ENCODE data around the gene WSB1.
A peak's percentile ranks its signal among the peaks of the same experiment; 100 is the strongest.
"Not testable (repeated sequence)": the region's sequence is repeated elsewhere in the genome, so short reads cannot be mapped to it uniquely, and the experiment has no call there.

Gene WSB1, protein sequence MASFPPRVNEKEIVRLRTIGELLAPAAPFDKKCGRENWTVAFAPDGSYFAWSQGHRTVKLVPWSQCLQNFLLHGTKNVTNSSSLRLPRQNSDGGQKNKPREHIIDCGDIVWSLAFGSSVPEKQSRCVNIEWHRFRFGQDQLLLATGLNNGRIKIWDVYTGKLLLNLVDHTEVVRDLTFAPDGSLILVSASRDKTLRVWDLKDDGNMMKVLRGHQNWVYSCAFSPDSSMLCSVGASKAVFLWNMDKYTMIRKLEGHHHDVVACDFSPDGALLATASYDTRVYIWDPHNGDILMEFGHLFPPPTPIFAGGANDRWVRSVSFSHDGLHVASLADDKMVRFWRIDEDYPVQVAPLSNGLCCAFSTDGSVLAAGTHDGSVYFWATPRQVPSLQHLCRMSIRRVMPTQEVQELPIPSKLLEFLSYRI

DNA sequence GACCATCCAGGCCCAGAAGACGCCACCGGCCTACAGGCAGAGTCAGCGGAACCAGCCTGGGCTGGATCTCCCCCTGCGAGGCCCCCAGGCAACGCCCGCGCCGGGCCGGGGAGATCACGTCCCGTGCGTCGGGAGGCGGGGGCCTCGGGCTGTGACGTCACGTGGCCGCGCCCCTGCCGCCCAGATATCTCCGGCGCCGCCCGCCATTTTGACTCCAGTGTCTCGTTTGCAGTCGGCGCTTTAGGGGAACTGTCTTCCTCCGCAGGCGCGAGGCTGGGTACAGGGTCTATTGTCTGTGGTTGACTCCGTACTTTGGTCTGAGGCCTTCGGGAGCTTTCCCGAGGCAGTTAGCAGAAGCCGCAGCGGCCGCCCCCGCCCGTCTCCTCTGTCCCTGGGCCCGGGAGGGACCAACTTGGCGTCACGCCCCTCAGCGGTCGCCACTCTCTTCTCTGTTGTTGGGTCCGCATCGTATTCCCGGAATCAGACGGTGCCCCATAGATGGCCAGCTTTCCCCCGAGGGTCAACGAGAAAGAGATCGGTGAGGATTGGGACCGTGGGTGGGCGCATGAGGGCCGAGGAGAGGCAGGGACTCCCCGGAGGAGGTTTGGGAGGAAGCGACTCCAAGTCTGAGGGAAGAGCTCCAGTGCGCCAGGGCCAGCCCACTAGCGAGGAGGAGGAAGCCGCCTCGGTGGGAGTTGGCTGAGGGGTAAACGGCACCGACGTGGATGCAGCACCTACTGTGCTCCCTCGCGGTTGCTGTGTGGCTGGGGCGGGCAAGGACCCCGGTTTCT, at the start of gene WSB1:
Gene WSB1, plus strand, starts transcription at position 217 of the 791 bp plus-strand sequence. Its CDS starts 282 bp downstream, at position 499.
- DNase-seq (ENCODE audit: low spot score), result peak; percentile 89

DNA sequence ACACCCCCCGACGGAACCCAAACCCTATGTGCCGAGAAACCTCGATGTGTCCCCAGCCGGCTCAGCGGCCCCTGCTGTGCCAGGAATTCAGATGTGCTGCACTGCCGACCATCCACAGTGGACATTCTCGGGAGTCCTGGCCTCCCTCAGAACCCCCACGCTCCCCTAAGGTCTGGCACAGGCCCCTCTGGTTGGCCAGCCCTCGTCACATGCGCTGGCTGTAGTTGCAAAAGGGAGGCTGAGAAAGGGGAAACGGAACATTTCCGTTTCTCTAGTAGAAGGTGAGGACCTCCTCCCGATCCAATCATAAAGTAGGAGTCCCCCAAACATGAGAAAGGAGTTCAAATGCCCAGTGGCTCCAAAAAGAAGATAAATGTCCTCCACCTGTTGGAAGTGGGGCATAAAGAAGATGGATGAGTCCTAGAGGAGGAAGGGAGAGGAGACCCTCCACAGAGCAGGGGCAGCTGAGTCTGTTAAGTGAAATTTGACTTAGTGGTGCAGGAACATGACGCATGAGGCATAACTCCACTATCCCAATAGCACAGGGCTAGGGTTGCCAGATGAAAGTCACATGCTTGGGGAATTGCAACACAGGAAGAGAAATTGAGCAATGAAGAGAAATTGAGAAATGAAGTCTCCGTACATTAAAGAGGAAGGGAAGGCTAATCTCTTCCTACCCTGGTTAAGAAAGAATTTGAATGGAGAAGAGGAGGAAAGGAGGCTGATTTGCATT, 49.3 kb upstream of the WSB1 start:
- DNase-seq (ENCODE audit: low spot score), result no peak

DNA sequence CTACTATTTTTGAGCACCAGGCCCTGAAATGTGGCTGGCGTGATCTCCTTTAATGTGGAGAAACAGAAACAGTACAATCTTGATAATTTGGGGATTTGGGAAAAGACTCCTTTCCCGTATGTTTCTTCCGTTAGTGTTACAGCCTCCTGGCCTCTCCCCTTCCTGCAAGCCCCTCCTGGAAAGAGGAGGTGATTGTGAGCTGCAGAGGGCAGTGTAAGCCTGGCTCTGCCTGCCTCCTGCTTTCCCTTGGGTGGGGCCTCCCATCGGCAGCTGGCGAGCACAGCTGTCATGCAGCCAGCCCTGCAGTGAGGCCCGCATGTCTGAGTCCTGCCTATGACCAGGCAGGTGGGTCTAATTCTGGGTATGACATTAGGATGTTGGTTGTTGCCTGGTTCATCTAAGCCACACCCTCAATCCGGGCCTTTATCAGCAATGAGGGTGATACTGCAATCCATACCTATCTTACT, 48.7 kb upstream of the WSB1 start:
- peak; percentile 33 for DNase-seq (ENCODE audit: low spot score)

DNA sequence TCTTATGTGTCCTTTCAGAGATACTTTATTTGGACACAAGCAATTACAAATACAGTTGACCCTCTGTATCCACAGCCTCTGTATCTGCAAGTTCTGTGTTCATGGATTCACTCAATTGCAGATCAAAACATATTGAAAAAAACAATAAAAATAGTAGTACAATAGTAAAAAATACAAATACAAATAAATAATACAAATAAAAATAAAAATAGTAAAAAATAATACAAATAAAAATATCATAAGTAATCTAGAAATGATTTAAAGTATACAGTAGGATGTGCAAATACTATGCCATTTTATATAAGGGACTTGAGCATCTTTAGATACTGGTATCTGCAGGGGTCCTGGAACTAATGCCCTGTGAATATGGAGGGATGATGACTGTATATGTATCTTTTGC, 47.4 kb upstream of the WSB1 start:
- DNase-seq (ENCODE audit: low spot score), result no peak

DNA sequence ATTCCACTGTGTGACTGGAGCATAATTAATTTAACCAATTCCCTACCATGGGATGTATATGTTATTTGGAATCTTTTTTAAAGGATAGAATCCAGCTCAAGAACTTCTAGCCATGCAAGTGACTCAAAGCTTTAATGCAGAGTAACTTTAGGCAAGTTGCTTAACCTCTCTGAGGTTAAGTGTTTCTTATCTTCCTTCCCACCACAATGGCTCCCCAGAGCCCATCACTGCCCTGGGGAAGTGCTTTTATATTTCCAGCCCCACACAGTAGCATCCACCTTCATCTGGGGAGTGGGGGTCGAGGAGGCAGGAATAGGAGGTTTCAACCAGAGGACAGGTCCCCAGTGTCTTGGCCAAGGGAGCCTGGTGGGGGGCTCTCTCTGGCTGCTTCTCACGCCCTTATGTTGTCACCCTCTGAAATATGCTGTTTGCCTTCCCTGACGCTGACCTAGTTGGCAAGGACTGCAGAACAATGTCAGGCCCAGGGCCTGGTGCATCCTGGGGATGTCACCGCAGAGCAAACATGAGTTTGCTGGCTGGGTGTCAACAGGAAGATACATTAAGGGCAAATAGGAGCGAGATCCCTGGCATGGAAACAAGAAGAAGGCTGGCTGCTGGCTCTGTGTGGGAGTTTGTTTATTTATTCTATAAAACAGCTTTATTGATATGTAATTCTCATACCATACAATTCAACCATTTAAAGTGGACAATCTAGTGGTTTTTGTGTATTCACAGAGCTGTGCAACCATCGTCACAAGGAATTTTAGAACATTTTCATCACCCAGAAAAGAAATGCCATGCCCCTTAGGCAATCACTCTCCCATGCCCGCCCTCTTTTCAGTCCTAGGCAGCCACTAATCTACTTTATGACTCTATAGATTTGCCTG, 46.6 kb upstream of the WSB1 start:
- no peak for DNase-seq (ENCODE audit: low spot score)

DNA sequence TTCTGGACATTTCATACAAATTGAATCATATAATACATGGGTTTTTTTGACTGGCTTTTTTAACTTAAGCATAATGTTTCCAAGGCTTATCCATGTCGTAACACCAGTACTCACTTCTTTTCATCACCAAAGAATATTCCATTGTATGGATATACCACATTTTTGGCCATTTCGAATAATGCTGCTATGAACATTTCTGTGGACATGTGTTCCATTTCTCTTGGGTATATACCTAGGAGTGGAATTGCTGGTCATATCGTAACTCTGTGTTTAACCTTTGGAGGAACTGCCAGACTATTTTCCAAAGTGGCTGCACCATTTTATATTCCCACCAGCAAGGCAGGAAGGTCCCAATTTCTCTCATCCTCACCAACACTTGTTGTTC, 46.0 kb upstream of the WSB1 start:
- no peak for DNase-seq (ENCODE audit: low spot score)

DNA sequence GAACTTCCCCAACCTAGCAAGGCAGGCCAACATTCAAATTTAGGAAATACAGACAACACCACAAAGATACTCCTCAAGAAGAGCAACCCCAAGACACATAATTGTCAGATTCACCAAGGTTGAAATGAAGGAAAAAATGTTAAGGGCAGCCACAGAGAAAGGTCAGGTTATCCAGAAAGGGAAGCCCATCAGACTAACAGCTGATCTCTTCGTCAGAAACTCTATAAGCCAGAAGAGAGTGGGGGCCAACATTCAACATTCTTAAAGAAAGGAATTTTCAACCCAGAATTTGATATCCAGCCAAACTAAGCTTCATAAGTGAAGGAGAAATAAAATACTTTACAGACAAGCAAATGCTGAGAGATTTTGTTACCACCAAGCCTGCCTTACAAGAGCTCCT, 43.1 kb upstream of the WSB1 start:
- not testable (repeated sequence) for DNase-seq (ENCODE audit: low spot score)

DNA sequence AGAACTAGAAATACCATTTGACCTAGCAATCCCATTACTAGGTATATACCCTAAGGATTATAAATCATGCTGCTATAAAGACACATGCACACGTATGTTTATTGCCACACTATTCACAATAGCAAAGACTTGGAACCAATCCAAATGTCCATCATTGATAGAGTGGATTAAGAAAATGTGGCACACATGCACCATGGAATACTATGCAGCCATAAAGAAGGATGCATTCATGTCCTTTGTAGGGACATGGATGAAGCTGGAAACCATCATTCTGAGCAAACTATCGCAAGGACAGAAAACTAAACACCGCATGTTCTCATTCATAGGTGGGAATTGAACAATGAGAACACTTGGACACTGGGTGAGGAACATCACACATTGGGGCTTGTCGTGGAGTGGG, 39.1 kb upstream of the WSB1 start:
- not testable (repeated sequence) for DNase-seq (ENCODE audit: low spot score)

DNA sequence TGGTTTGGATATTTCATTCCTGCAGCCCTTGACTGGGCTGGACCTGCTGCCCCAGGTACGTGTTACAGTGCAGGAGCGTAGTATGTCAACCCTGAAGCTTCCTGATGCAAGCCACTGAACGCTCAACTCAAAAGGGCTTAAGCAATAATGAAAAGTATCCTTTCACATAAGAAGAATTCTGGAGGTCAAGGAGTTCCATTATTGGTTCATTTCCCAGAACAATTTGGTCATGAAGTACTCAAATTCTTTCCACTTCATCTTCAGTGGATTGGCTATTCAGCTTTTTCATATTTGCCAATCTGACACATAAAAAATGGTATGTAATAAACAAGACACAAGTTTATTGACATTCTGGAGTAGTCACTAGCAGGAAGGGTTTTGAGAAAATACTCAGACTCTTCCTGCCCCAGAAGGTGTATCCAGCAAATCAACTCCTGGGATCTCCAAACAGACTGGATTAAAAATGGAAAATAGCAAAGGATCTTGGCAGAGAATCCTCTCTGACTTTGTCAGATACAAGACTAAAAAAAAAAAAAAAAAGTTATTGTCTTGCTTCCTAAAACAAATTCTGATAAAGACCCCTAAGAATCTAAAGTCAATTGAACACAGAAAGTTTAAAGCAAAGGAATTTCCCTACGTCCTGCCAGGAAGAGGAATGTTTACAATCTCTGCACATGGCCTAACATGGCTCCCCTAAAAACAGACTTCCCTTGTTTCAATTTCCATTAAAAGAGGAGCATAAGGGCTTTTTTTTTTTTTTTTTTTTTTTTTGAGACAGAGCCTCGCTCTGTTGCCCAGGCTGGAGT, 37.5 kb upstream of the WSB1 start:
- no peak for DNase-seq (ENCODE audit: low spot score)

DNA sequence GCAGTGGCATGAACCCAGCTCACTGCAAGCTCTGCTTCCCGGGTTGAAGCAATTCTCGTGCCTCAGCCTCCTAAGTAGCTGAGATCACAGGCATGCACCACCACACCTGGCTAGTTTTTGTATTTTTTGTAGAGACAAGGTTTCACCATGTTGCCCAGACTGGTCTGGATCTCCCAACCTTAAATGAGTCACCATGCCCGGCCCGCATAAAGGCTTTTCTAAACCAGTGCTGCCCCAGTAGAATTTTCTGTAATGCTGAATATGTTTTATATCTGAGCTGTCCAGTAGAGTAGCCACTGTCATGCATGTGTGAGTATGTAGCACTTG, 36.9 kb upstream of the WSB1 start:
- no peak for DNase-seq (ENCODE audit: low spot score)

DNA sequence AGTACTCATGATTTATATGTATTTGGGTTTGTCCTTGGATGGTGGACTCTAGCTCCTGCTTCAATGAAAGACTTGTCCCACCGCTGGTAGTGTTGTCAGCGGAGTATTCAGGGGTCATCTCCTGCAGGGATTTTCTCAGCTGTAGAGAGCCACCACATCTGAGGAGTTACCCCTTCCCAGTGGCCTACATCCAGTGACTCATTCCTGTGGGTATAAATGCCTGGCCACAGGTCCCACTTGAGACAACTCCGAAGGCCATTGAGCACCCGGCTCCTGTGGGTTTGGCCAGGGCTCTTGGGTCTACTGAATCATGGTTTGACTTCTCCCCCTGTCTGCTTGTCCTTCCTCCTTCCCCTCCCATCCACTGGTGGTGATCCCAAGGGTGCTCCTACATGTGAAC, 34.6 kb upstream of the WSB1 start:
- DNase-seq (ENCODE audit: low spot score), result no peak

DNA sequence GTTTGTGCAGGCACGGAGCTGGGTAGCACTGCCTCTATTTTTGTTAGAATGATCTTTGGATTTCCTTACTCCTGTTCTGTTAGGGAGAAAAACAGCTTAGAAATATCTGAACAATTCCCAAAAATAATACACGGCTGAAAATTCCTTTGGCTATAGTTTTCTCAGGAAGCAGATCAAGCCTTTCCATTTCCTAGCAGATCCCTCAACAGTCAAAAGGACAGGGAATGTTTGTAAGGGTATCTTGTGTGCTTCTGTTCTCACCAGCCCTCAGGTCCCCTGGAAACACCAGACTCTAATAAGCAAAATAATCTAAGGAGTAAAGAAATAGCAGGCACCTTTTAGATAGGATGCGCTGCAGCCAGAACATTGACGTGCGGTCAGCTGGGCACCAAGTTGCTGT, 30.5 kb upstream of the WSB1 start:
- DNase-seq (ENCODE audit: low spot score), result no peak

DNA sequence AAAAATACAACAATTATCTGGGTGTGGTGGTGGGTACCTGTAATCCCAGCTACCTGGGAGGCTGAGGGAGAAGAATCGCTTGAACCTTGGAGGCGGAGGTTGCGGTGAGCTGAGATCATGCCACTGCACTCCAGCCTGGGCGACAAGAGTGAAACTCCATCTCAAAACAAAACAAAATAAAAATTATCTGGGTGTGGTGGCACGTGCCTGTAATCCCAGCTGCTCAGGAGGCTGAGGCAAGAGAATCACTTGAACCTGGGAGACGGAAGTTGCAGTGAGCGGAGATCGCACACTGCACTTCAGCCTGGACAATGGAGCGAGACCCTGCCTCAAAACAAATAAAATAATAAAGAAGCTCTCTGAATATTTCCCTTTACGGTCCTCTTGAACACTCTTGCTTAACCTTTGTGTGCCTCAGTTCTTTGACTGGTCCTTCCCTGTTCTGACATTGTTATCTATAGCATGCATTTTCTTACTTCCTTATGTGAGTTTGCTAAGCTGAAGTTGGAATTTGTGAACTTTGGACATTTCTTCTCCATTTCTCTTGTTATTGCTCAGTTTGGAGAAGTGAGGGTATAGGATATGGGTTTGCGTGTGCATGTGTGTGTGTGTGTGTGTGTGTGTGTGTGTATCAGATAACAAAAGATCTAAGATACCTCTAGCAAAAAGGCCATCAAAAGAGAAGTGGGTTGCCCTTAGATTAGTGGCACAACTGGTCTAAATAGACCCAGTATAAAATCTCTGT, 29.7 kb upstream of the WSB1 start:
- no peak for DNase-seq (ENCODE audit: low spot score)

DNA sequence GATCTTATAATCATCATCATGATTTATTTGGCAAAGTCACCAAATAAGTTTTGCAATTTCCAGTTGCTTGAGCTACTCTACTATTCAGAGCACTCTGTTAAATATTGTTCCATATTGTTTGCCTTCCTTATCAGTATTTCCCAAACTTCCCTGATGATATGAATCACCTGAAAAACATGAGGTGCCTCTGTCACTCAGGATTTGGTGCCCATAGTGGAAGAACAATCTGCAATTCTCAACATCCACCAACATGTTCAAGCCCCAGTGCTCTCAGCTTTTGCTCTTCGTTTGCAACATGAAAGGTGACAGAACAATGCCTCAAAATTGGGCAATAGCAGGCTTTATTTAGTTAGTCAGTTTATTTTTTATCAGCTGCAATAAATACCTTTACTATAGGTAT, 28.6 kb upstream of the WSB1 start:
- no peak for DNase-seq (ENCODE audit: low spot score)

DNA sequence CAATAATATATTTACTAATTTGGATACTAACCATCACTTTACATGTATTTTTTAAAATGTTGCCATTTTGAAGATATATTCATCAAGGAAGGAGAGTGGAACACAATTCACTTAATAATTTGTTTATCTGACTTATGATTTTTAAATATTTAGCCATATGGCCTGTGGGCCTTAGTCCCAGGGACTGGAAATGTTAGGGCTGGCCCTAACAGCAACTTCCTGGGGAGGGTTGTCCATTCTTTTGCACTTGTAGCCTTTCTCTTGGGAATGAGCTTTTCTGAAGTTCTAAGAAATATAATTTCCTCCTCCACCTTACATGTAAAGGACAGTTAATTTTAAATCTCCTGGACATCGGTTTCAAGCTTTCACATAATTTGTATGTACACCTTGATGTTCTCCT, 27.7 kb upstream of the WSB1 start:
- DNase-seq (ENCODE audit: low spot score), result no peak

DNA sequence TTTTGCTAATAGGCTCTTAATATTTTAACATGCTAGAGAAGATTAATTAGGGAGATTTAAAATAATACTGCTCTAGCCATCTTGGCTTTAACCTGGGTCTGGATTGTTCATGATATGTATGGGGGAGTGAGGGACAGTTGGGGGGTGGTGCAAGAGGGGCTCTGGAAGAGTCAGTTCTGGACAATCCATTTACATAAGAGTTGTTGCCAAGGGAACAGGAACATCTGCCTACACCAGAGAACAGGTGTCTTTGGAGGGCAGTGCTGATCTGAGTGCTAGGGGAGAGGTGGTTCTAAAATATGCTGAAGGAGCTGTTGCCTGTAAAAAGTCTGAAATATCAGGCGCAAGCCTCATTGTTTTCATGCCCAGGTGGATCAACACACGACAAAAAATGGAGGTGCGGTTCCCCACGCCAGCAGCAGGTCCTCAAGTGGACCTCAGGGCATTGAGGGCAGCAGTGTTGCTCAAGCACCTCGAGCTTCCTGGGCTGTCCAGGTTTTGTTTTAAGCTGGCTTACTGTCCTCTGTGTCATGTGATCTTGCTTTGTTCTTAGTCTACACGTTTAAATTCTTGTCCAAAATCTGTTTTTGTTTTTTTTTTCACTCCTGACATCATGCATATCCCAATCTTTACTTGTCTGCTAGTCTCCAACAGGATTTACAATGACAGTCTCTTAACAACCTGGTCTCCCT, 25.4 kb upstream of the WSB1 start:
- DNase-seq (ENCODE audit: low spot score), result no peak

DNA sequence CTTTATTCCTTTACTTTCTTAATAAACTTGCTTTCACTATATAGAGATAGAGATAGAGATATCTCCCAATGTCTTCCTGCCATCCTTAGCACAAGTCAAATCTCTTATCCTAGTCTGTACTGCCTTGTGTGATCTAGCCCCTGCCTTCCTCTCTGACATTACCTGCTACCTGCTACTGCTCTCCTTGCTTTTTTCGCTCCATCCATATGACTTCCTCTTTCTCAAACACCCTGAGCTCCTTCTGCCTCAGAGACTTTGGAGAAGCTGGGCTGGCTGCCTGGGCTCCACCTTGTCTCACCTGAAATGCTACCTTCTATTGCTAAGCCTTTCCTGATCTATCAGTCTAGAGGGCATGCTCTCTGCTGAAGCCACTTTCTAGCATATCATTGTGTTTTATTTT, 24.7 kb upstream of the WSB1 start:
- DNase-seq (ENCODE audit: low spot score), result no peak

DNA sequence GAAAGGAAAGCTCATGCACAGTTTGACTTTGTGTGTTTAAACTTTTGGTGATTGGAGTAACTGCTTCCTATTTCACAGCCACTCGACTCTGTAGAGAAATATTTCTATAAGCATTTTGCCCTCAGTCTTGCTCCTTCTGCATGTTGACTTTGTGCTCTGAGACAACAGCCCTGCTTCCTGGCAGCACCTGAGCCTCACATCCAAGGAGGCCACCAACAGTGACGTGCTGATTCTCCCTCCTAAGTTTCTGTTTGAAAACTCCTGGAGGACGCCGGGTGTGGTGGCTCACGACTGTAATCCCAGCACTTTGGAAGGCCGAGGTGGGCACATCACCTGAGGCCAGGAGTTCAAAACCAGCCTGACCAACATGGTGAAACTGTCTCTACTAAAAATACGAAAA, 23.9 kb upstream of the WSB1 start:
- DNase-seq (ENCODE audit: low spot score), result no peak

DNA sequence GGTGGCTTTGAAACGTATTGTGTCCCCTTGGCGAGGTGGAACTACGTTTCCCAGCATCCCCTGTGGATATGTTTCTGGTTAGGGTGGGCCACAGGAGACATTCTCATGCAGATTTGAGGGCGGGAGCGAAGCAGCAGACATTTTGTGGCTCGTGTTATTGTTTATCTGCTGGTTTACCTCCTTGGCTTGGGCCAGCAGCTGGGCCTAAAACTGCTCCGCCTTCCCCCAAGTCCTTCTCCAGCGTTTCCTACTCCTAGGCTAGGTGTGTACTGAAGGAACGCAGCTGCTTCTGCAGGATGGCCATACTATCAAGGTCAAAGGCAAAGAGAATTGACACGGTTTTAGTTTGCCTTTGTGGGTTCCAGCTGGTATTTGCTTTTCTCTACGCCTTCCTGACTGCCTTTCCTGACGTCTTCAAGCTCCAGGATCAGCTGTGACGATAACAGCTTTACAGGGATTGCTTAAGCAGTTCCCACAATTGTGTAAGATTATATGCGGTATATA, 17.2 kb upstream of the WSB1 start:
- no peak for DNase-seq (ENCODE audit: low spot score)

Data from hematopoietic multipotent progenitor cell treated with erythropoietin and hydrocortisone succinate and interleukin-3 and kit ligand, for 15 days (in vitro differentiated cells).